HCT116 (cell line): Measurements from ENCODE around the gene NFATC3. TPM values are rescaled to one million over a fixed set of nuclear protein-coding genes. Genes with fewer than 3 reads are reported as not detected.

Experiments used
- FOSL1 ChIP-seq: IDR thresholded peaks from 2 replicates; pipeline ENCODE4 v1.6.1; 2012; ENCODE audit warnings: low read depth
- JUND ChIP-seq: IDR thresholded peaks from 2 replicates; pipeline ENCODE4 v1.6.1; 2012
- POLR2A ChIP-seq: IDR thresholded peaks from 2 replicates; pipeline ENCODE4 v1.7.0; 2011; ENCODE audit warnings: borderline replicate concordance; ENCODE audit not compliant: insufficient read depth, insufficient read length; ENCODE audit errors: extremely low read depth
- ZNF274 ChIP-seq: fragments of 200-500 bp; sonication (Bioruptor generic); IDR thresholded peaks from 2 replicates; pipeline ENCODE4 v1.6.1; 2014; ENCODE audit warnings: mild to moderate bottlenecking, low read depth, low read length, inconsistent platforms
- total RNA-seq: library from RNA; stranded (reverse); gene quantifications from one replicate; pipeline ENCODE4 v1.2.1, GENCODE V29; 2021; ENCODE audit not compliant: unreplicated experiment
- TF ChIP-seq, protein P1 (sequence below): IDR thresholded peaks from 2 replicates; pipeline ENCODE4 v1.6.1; 2012; ENCODE audit warnings: low read depth
- TF ChIP-seq, protein P2 (sequence below): IDR thresholded peaks from 2 replicates; pipeline ENCODE4 v1.6.1; 2012
- TF ChIP-seq, protein P3 (sequence below): IDR thresholded peaks from 2 replicates; pipeline ENCODE4 v1.6.1; 2011; ENCODE audit warnings: mild to moderate bottlenecking, low read length, moderate library complexity; ENCODE audit not compliant: insufficient replicate concordance; ENCODE audit errors: extremely low read depth

The NFATC3 gene
- total RNA-seq, 1 experiment from 2014 or later, result 25.6 TPM

DNA sequence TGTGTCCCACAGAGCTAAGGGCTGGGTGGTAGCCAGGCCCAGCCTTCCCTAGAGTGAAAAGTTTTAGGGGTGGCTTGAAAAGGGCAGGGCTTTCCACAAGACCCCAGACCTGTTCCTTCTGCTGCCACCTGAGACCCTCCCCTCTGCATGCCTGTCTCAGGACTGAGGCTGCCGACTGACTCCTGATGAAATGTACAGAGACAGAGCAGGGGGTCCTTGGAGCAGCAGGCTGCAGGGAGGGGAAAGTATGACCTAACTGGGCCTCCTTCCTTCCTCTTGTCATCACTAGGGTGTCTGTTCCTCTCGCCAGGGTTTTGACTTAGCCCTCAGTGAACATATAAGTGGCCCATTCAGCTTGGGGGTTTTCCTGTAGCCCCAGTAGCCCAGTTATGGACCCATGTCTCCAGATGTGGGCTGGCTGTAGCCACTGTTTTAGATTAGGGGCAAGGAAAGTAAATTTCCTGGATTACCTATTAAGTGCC, 14.9 kb upstream of the NFATC3 start (continued):
- TF ChIP-seq, protein P1, sequence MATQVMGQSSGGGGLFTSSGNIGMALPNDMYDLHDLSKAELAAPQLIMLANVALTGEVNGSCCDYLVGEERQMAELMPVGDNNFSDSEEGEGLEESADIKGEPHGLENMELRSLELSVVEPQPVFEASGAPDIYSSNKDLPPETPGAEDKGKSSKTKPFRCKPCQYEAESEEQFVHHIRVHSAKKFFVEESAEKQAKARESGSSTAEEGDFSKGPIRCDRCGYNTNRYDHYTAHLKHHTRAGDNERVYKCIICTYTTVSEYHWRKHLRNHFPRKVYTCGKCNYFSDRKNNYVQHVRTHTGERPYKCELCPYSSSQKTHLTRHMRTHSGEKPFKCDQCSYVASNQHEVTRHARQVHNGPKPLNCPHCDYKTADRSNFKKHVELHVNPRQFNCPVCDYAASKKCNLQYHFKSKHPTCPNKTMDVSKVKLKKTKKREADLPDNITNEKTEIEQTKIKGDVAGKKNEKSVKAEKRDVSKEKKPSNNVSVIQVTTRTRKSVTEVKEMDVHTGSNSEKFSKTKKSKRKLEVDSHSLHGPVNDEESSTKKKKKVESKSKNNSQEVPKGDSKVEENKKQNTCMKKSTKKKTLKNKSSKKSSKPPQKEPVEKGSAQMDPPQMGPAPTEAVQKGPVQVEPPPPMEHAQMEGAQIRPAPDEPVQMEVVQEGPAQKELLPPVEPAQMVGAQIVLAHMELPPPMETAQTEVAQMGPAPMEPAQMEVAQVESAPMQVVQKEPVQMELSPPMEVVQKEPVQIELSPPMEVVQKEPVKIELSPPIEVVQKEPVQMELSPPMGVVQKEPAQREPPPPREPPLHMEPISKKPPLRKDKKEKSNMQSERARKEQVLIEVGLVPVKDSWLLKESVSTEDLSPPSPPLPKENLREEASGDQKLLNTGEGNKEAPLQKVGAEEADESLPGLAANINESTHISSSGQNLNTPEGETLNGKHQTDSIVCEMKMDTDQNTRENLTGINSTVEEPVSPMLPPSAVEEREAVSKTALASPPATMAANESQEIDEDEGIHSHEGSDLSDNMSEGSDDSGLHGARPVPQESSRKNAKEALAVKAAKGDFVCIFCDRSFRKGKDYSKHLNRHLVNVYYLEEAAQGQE, result no peak
- TF ChIP-seq POLR2A, result no peak
- TF ChIP-seq, protein P2, sequence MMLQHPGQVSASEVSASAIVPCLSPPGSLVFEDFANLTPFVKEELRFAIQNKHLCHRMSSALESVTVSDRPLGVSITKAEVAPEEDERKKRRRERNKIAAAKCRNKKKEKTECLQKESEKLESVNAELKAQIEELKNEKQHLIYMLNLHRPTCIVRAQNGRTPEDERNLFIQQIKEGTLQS, result no peak
- TF ChIP-seq FOSL1, result no peak
- TF ChIP-seq, protein P3, sequence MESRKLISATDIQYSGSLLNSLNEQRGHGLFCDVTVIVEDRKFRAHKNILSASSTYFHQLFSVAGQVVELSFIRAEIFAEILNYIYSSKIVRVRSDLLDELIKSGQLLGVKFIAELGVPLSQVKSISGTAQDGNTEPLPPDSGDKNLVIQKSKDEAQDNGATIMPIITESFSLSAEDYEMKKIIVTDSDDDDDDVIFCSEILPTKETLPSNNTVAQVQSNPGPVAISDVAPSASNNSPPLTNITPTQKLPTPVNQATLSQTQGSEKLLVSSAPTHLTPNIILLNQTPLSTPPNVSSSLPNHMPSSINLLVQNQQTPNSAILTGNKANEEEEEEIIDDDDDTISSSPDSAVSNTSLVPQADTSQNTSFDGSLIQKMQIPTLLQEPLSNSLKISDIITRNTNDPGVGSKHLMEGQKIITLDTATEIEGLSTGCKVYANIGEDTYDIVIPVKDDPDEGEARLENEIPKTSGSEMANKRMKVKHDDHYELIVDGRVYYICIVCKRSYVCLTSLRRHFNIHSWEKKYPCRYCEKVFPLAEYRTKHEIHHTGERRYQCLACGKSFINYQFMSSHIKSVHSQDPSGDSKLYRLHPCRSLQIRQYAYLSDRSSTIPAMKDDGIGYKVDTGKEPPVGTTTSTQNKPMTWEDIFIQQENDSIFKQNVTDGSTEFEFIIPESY, result no peak
- no peak for TF ChIP-seq ZNF274
- TF ChIP-seq JUND, result no peak
- TF ChIP-seq, all 23 proteins: peak for 0
